ENCODE results near the gene TACC2. TPM values are rescaled to one million over a fixed set of nuclear protein-coding genes. Genes with fewer than 3 reads are reported as not detected.

The TACC2 gene
- total RNA-seq, 1 donor from 2014 or later: not detected

DNA sequence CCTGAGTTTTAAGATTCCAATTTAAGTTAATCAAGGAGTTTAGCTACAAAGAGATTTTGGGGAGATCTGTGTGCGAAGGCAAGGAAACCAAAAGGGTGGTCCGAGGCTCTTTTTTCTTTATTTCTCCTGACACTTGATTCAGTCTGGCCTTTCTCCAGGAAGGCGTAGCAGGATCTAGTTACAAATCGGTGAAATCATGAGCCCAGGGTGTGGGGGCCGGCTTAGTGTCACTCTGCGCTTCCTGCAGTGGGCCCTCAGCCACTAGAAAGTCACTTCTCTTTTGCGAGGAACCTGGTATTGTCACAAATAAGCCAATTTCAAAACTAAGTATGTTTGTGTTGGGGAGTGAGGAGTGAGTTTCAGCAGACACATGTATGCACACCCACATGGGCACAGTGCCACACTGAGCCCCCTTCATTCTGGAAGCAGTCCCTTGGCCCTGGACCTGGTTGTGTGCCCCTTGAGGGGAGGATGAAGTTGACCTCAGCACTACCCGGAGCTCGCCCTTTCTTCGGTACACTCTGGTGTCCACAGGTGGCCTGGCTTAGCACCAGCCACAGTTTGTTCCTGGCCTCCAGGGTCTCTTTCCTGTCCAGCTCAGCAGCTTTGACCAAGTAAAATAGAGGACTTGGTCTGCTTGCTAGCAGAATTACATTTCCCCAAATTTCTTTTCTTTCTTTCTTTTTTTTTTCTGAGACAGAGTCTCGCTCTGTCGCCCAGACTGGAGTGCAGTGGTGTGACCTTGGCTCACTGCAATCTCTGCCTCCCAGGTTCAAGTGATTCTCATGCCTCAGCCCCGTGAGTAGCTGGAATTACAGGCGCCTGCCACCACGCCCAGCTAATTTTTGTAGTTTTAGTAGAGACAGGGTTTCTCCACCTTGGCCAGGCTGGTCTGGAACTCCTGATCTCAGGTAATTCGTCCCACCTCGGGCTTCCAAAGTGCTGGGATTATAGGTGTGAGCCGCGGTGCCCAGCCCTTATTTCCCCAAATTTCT, 198.2 kb downstream of the TACC2 start:
- no peak for TF ChIP-seq CTCF (IDR thresholded peaks at IDR 0.05)
- CTCF ChIA-PET: no interaction called here
- intact Hi-C loops (cut with micrococcal nuclease): no loop called here
- H3K4me1 Mint-ChIP-seq: no peaks in the 10 kb centered on the region
- no peak overlapping the region for H3K4me3 Mint-ChIP-seq
- H3K9me3 Mint-ChIP-seq: no peaks in the 10 kb centered on the region
- no peaks in the 10 kb centered on the region for H3K36me3 Mint-ChIP-seq (ENCODE audit: low read depth)
- peaks cover 3% of the 10 kb centered on the region for H3K27me3 Mint-ChIP-seq
- H3K27ac Mint-ChIP-seq: no peak overlapping the region
- ATAC-seq (ENCODE audit: low read depth): no peak
- DNase-seq: no peak
- POLR2A ChIA-PET: no interaction called here

GRCh38 chr10:122188706-122189105, 199.7 kb downstream of the TACC2 start:
- Mint-ChIP-seq H3K4me3 (no peak overlapping the region), H3K27ac (no peak overlapping the region), H3K9me3 (no peaks in the 10 kb centered on the region), H3K36me3 (ENCODE audit: low read depth) (no peaks in the 10 kb centered on the region), H3K27me3 (peaks cover 3% of the 10 kb centered on the region), H3K4me1 (no peaks in the 10 kb centered on the region)
- ChIA-PET POLR2A (no interaction called here), CTCF (no interaction called here)
- ATAC-seq (ENCODE audit: low read depth) (no peak), DNase-seq (no peak)
- intact Hi-C loops (cut with micrococcal nuclease): no loop called here
- no peak for TF ChIP-seq CTCF (IDR thresholded peaks at IDR 0.05)

- ChIA-PET CTCF (no interaction called here), POLR2A (no interaction called here)
- Mint-ChIP-seq H3K4me1 (no peaks in the 10 kb centered on the region), H3K27ac (no peak overlapping the region), H3K36me3 (ENCODE audit: low read depth) (no peaks in the 10 kb centered on the region), H3K9me3 (no peaks in the 10 kb centered on the region), H3K4me3 (no peak overlapping the region), H3K27me3 (peaks cover 3% of the 10 kb centered on the region)
- DNase-seq (no peak), ATAC-seq (ENCODE audit: low read depth) (no peak)
- intact Hi-C loops (cut with micrococcal nuclease): no loop called here
- no peak for TF ChIP-seq CTCF (IDR thresholded peaks at IDR 0.05)
Measured at GRCh38 chr10:122189185-122189584, 200.2 kb downstream of the TACC2 start.

DNA sequence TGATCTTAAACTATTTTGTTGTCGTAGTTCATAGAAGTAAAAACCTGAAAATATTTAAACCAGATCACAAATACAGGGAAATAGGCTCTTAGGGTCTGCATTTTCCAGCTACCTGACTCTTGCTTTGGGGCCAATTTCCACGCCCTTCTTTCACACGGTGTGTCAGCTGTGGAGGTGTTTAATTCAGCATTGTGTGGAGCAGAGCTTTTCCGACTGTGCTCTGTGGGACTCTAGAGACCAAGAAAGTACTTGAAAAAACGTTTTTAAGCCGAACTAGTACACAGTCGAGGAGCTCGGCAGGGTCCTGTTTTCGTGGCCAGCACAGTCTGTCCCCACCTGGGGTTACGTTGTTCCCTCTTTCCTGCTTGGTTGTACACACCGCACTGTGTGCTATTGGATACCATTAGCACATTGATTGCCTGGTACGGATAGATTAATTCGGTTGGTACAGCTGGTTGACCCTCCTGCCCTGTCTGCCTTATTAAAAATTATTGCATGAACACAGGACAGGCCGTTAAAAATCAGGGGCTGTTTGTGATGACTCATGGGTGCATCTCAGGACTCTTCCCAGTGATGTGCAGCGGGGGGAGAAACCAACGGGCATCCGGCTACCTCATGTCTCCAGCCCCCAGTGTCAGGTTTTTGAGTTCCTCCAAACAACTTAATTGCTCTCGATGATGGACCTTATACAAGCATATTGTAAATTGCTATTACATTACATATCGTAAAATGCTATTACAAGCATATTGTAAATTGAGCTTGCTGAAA, 201.4 kb downstream of the TACC2 start:
- CTCF ChIA-PET: no interaction called here
- POLR2A ChIA-PET: no interaction called here
- TF ChIP-seq CTCF (IDR thresholded peaks at IDR 0.05): no peak
- Mint-ChIP-seq H3K27me3 (peaks cover 3% of the 10 kb centered on the region), H3K4me3 (no peak overlapping the region), H3K27ac (no peak overlapping the region), H3K9me3 (no peaks in the 10 kb centered on the region), H3K4me1 (no peaks in the 10 kb centered on the region), H3K36me3 (ENCODE audit: low read depth) (no peaks in the 10 kb centered on the region)
- ATAC-seq (ENCODE audit: low read depth) (no peak), DNase-seq (no peak)
- intact Hi-C loops (cut with micrococcal nuclease): no loop called here

DNA sequence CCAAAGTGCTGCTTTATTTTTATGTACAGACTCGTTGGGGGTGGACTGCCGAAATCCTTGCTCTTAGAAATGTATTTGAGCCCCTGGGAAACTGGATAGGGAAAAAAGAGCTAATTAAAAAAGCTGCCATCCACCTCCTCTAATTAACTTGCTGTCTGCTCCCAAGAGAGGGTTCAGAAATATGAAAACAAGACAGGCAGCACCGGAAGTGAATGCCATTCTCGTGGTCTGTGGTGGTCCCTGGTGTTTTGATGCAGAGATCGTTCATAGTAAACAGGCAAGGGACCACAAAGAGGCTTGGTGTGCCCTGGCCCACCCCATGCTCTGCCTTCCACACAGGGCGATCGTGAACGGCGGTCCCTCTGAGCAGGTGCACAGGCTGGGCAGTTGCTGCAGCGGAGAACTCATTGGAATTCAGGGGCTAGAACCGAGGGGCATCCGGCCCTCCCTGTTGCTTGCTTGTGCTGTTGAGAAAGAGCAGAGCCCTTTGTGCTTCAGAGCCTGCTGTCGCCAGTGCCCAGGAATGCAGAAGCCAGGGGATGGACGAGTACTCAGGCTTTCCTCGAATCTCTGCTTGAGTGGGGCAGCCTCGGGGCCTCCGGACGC, 203.1 kb downstream of the TACC2 start:
- POLR2A ChIA-PET: no interaction called here
- no peaks in the 10 kb centered on the region for H3K27me3 Mint-ChIP-seq
- CTCF ChIA-PET: interaction anchor here (0.7 kb wide), 1 partner anchor 50 kb away, joined by 3 read pairs; no protein-coding TSS in a partner anchor
- no peaks in the 10 kb centered on the region for H3K36me3 Mint-ChIP-seq (ENCODE audit: low read depth)
- H3K9me3 Mint-ChIP-seq: no peaks in the 10 kb centered on the region
- no peak for ATAC-seq (ENCODE audit: low read depth)
- no peak overlapping the region for H3K27ac Mint-ChIP-seq
- no peak for DNase-seq
- no peak for TF ChIP-seq CTCF (IDR thresholded peaks at IDR 0.05)
- H3K4me3 Mint-ChIP-seq: no peak overlapping the region
- intact Hi-C loops (cut with micrococcal nuclease): no loop called here
- no peaks in the 10 kb centered on the region for H3K4me1 Mint-ChIP-seq
